ENCODE results near the gene NUP210L. TPM values are rescaled to one million over a fixed set of nuclear protein-coding genes. Genes with fewer than 3 reads are reported as not detected.

NUP210L gene
- total and polyA plus RNA-seq, 4 donors = 0.08 TPM; not detected in 3

- H3K4me1 ChIP-seq (ENCODE audit: control insufficient read depth in 4 of 4, insufficient read depth in 4 of 4, low read length in 3 of 4) = peaks cover 14 to 40% (median 35%) of the 10 kb centered on the region in 4 donors
- H3K27ac ChIP-seq (ENCODE audit: low read depth in 1 of 2, low read length in 2 of 2) = no peak overlapping the region
Observed at GRCh38 chr1:154176337-154176736, 21.5 kb upstream of the NUP210L start.

GRCh38 chr1:154174654-154175053, 19.8 kb upstream of the NUP210L start:
- no peak overlapping the region for H3K9ac ChIP-seq (ENCODE audit: low read depth in 1 of 2, low read length in 2 of 2)
- WGBS = 96% methylated on average over 4 of the region's 4 CpGs
- no peak overlapping the region for H3K27ac ChIP-seq (ENCODE audit: low read depth in 1 of 2, low read length in 2 of 2)
- no peaks in the 10 kb centered on the region for H3K27me3 ChIP-seq (ENCODE audit: control insufficient read depth in 4 of 4, insufficient read depth in 4 of 4, low read length in 3 of 4)
- H3K4me3 ChIP-seq (ENCODE audit: low read depth in 1 of 3, low read length in 3 of 3) = no peak overlapping the region
- no peak for DNase-seq (ENCODE audit: low spot score)
- H3K4me1 ChIP-seq (ENCODE audit: control insufficient read depth in 4 of 4, insufficient read depth in 4 of 4, low read length in 3 of 4) = peaks cover 6 to 29% (median 21%) of the 10 kb centered on the region in 4 donors
- TF ChIP-seq HNF4A (conservative IDR thresholded peaks at IDR 0.05) (no peak), SP1 (IDR thresholded peaks at IDR 0.05) (no peak), MAX (IDR thresholded peaks at IDR 0.05) (no peak), EGR1 (IDR thresholded peaks at IDR 0.05; ENCODE audit: low read depth in 2 of 2) (no peak), NR2F2 (IDR thresholded peaks at IDR 0.05) (no peak), CTCF (IDR thresholded peaks at IDR 0.05; ENCODE audit: low read depth, low read length, missing input control) (no peak)
- no peaks in the 10 kb centered on the region for H3K9me3 ChIP-seq (ENCODE audit: control insufficient read depth in 4 of 4, low read length in 3 of 4)
- H3K36me3 ChIP-seq (ENCODE audit: control insufficient read depth in 4 of 4, insufficient read depth in 3 of 4, low read depth in 1 of 4, low read length in 3 of 4) = peaks cover 11 to 37% (median 36%) of the 10 kb centered on the region in 4 donors

More at GRCh38 chr1:154176337-154176736, 21.5 kb upstream of the NUP210L start:
- no peak overlapping the region for H3K4me3 ChIP-seq (ENCODE audit: low read depth in 1 of 3, low read length in 3 of 3)
- no peak overlapping the region for H3K9ac ChIP-seq (ENCODE audit: low read depth in 1 of 2, low read length in 2 of 2)
- no peak for DNase-seq (ENCODE audit: low spot score)
- no peaks in the 10 kb centered on the region for H3K9me3 ChIP-seq (ENCODE audit: control insufficient read depth in 4 of 4, low read length in 3 of 4)
- TF ChIP-seq HNF4A (conservative IDR thresholded peaks at IDR 0.05) = no peak
- no peak for TF ChIP-seq GABPA (IDR thresholded peaks at IDR 0.05 in 1 of 2, conservative IDR thresholded peaks at IDR 0.05 in 1 of 2)
- TF ChIP-seq RXRA (IDR thresholded peaks at IDR 0.05) = no peak
- TF ChIP-seq SP1 (IDR thresholded peaks at IDR 0.05) = no peak
- no peak for TF ChIP-seq NR2F2 (IDR thresholded peaks at IDR 0.05)
- no peak for TF ChIP-seq CTCF (IDR thresholded peaks at IDR 0.05; ENCODE audit: low read depth, low read length, missing input control)
- no peaks in the 10 kb centered on the region for H3K27me3 ChIP-seq (ENCODE audit: control insufficient read depth in 4 of 4, insufficient read depth in 4 of 4, low read length in 3 of 4)
- H3K36me3 ChIP-seq (ENCODE audit: control insufficient read depth in 4 of 4, insufficient read depth in 3 of 4, low read depth in 1 of 4, low read length in 3 of 4) = peaks cover 5 to 20% (median 19%) of the 10 kb centered on the region in 4 donors
- WGBS = 66% methylated on average over 2 of the region's 2 CpGs

GRCh38 chr1:154171880-154172279, 17.0 kb upstream of the NUP210L start:
- peaks cover 0 to 5% (median under 1%) of the 10 kb centered on the region in 4 donors for H3K4me1 ChIP-seq (ENCODE audit: control insufficient read depth in 4 of 4, insufficient read depth in 4 of 4, low read length in 3 of 4)
- H3K4me3 ChIP-seq (ENCODE audit: low read depth in 1 of 3, low read length in 3 of 3) = no peak overlapping the region
- 94% methylated on average over 5 of the region's 5 CpGs for WGBS
- H3K9me3 ChIP-seq (ENCODE audit: control insufficient read depth in 4 of 4, low read length in 3 of 4) = no peaks in the 10 kb centered on the region
- H3K36me3 ChIP-seq (ENCODE audit: control insufficient read depth in 4 of 4, insufficient read depth in 3 of 4, low read depth in 1 of 4, low read length in 3 of 4) = peaks cover 24 to 60% (median 57%) of the 10 kb centered on the region in 4 donors
- no peak for TF ChIP-seq HNF4G (IDR thresholded peaks at IDR 0.05)
- no peak for TF ChIP-seq SP1 (IDR thresholded peaks at IDR 0.05)
- no peak for TF ChIP-seq REST (IDR thresholded peaks at IDR 0.05)
- TF ChIP-seq TAF1 (conservative IDR thresholded peaks at IDR 0.05) = no peak
- TF ChIP-seq JUND (IDR thresholded peaks at IDR 0.05) = no peak
- TF ChIP-seq ZBTB33 (IDR thresholded peaks at IDR 0.05) = no peak
- DNase-seq (ENCODE audit: low spot score) = no peak
- no peak overlapping the region for H3K27ac ChIP-seq (ENCODE audit: low read depth in 1 of 2, low read length in 2 of 2)
- H3K27me3 ChIP-seq (ENCODE audit: control insufficient read depth in 4 of 4, insufficient read depth in 4 of 4, low read length in 3 of 4) = no peaks in the 10 kb centered on the region
- H3K9ac ChIP-seq (ENCODE audit: low read depth in 1 of 2, low read length in 2 of 2) = no peak overlapping the region

Data from liver (tissue), 9 donors.